A549 (cell line): ENCODE measurements around the gene VMO1. TPM values are rescaled to one million over a fixed set of nuclear protein-coding genes. Genes with fewer than 3 reads are reported as not detected.

ENCODE experiments used
- ATAC-seq, 2 experiments: fragments of 200-7000 bp in 1 of 2; fragments of >200 bp in 1 of 2; cut with Nextera tagmentation in 1 of 2; cut with Tn5 transposase in 1 of 2; 3 replicates each; pipeline versions ENCODE4 v1.8.0 to v1.9.1; 2018 to 2020; ENCODE audit warnings: mild to moderate bottlenecking in 1 of 2, moderate library complexity in 1 of 2
- CTCF ChIA-PET: fragments of 300-600 bp; sonication (Branson Sonifier 250); formaldehyde crosslinking; extraction: SDS; loops from one replicate; lab custom pipeline; 2021; ENCODE audit warnings: antibody characterized with exemption, inconsistent platforms; lab: Yijun Ruan, JAX
- POLR2A ChIA-PET: fragments of 350-600 bp; formaldehyde crosslinking; extraction: SDS; loops from one replicate; lab custom pipeline; 2021; ENCODE audit warnings: antibody characterized with exemption, inconsistent platforms; lab: Yijun Ruan, JAX
- DNase-seq, 2 experiments: peaks; one replicate each; pipeline versions ENCODE4 v3.0.0 to v3.0.0-alpha.2; 2011 to 2016; ENCODE audit warnings: low read depth in 1 of 2, low spot score in 1 of 2
- FAIRE-seq: peaks from 2 replicates; lab custom pipeline; 2011; peaks lifted over from hg19 to GRCh38; lab: Jason Lieb, UNC
- H3K27ac ChIP-seq, 2 experiments: fragments of >200 bp; sonication (Bioruptor Twin); formaldehyde crosslinking; 3 replicates each; pipeline ENCODE4 v1.5.1; 2016 to 2017
- H3K4me1 ChIP-seq: fragments of >200 bp; sonication (Bioruptor Twin); formaldehyde crosslinking; 3 replicates; pipeline ENCODE4 v1.6.1; 2016
- H3K4me2 ChIP-seq: fragments of >200 bp; sonication (Bioruptor Twin); formaldehyde crosslinking; 3 replicates; pipeline ENCODE4 v1.6.1; 2016
- H3K4me3 ChIP-seq: fragments of >200 bp; sonication (Bioruptor Twin); formaldehyde crosslinking; 3 replicates; pipeline ENCODE4 v1.5.1; 2016
- H3K9me3 ChIP-seq: fragments of >200 bp; sonication (Bioruptor Twin); formaldehyde crosslinking; 3 replicates; pipeline ENCODE4 v1.6.1; 2016
- CBX2 ChIP-seq: fragments of 200-600 bp; sonication (generic); IDR thresholded peaks from 2 replicates; pipeline ENCODE4 v1.6.1; 2016; ENCODE audit warnings: low read depth, mild to moderate bottlenecking, borderline replicate concordance
- CBX8 ChIP-seq: fragments of 200-600 bp; sonication (generic); IDR thresholded peaks from 2 replicates; pipeline ENCODE4 v1.6.1; 2016
- CHD2 ChIP-seq: fragments of 150-350 bp; IDR thresholded peaks from 2 replicates; pipeline ENCODE4 v1.6.1; 2014; ENCODE audit warnings: low read length; ENCODE audit not compliant: partially characterized antibody
- FOSB ChIP-seq: fragments of 250-450 bp; sonication (Bioruptor Pico); IDR thresholded peaks from 2 replicates; pipeline ENCODE4 v1.5.0; 2020; ENCODE audit warnings: mild to moderate bottlenecking, moderate library complexity
- FOSL2 ChIP-seq, 2 experiments: fragments of 450-650 bp in 1 of 2; fragments of >200 bp in 1 of 2; sonication (Bioruptor Twin) in 1 of 2; formaldehyde crosslinking; IDR thresholded peaks; 2 replicates each; pipeline versions ENCODE4 v1.5.0 to v1.6.1; 2016 to 2020; ENCODE audit warnings: mild to moderate bottlenecking in 1 of 2, moderate library complexity in 1 of 2
- JUN ChIP-seq, 2 experiments: fragments of >200 bp; sonication (Bioruptor Twin); formaldehyde crosslinking; IDR thresholded peaks; 2 replicates in 1 of 2; 3 replicates in 1 of 2; pipeline ENCODE4 v1.6.1; 2016 to 2017
- KDM5A ChIP-seq: fragments of 200-600 bp; sonication (generic); IDR thresholded peaks from 2 replicates; pipeline ENCODE4 v1.6.1; 2016; ENCODE audit warnings: antibody characterized with exemption, mild to moderate bottlenecking
- MAZ ChIP-seq: fragments of 150-350 bp; IDR thresholded peaks from 2 replicates; pipeline ENCODE4 v1.6.1; 2014; ENCODE audit warnings: antibody characterized with exemption, low read depth, low read length, borderline replicate concordance
- RARB ChIP-seq: fragments of 250-450 bp; sonication (Bioruptor Pico); IDR thresholded peaks from 2 replicates; pipeline ENCODE4 v1.8.0; 2021; ENCODE audit warnings: mild to moderate bottlenecking, moderate library complexity
- RFX5 ChIP-seq: fragments of 450-650 bp; IDR thresholded peaks from 2 replicates; pipeline ENCODE4 v1.7.1; 2014; ENCODE audit warnings: antibody characterized with exemption, mild to moderate bottlenecking, moderate library complexity
- SREBF2 ChIP-seq: fragments of 450-650 bp; IDR thresholded peaks from 2 replicates; pipeline ENCODE4 v1.6.1; 2014; ENCODE audit warnings: mild to moderate bottlenecking, moderate library complexity
- TP53 ChIP-seq: fragments of 250-450 bp; sonication (Bioruptor Pico); IDR thresholded peaks from 2 replicates; pipeline ENCODE4 v1.5.0; 2021; ENCODE audit warnings: mild to moderate bottlenecking, moderate library complexity
- ZFP36 ChIP-seq: fragments of 450-650 bp; IDR thresholded peaks from 2 replicates; pipeline ENCODE4 v1.6.1; 2014; ENCODE audit warnings: borderline replicate concordance; ENCODE audit not compliant: partially characterized antibody
- ZNF302 ChIP-seq: fragments of 250-450 bp; sonication (Bioruptor Pico); IDR thresholded peaks from 2 replicates; pipeline ENCODE4 v1.9.0; 2021; ENCODE audit warnings: inconsistent platforms, mild to moderate bottlenecking, moderate library complexity
- ZSCAN20 ChIP-seq: fragments of 250-450 bp; sonication (Bioruptor Pico); IDR thresholded peaks from 2 replicates; pipeline ENCODE4 v1.8.0; 2022; ENCODE audit warnings: mild to moderate bottlenecking, moderate library complexity
- WGBS: methylation state at CpG from one replicate; pipeline ENCODE4 v1.1.6; 2017; ENCODE audit errors: missing lambda C conversion rate; 5-methylcytosine and 5-hydroxymethylcytosine counted together
- polyA plus RNA-seq, 4 experiments: library from polyadenylated mRNA; depleted of rRNA in 3 of 4; stranded (reverse); fragments of >200 nt; fragmentation: RNase III in 1 of 4; extraction: RNeasy Plus Mini Kit Qiagen cat#74134 plus additional on column Dnase treatment in 1 of 4; gene quantifications; 2 replicates in 3 of 4; 3 replicates in 1 of 4; pipeline ENCODE4 v1.2.3, GENCODE V29; 2011 to 2017
- TF ChIP-seq, protein P1 (sequence below): fragments of >200 bp; sonication (Bioruptor Twin); formaldehyde crosslinking; IDR thresholded peaks from 3 replicates; pipeline ENCODE4 v1.6.1; 2016
- TF ChIP-seq, protein P2 (sequence below): IDR thresholded peaks from 2 replicates; pipeline ENCODE4 v1.6.1; 2012; ENCODE audit warnings: low read depth, borderline replicate concordance
- TF ChIP-seq, protein P3 (sequence below): fragments of >200 bp; sonication (Bioruptor Twin); formaldehyde crosslinking; IDR thresholded peaks from 3 replicates; pipeline ENCODE4 v1.5.1; 2016
- TF ChIP-seq, protein P4 (sequence below): fragments of 250-450 bp; sonication (Bioruptor Pico); IDR thresholded peaks from 2 replicates; pipeline ENCODE4 v1.5.0; 2021; ENCODE audit warnings: mild to moderate bottlenecking, moderate library complexity, borderline replicate concordance

Gene VMO1
- polyA plus RNA-seq, 2 of the 4 experiments (the other 2 are of a cell fraction), result 0.58 to 0.81 TPM

DNA sequence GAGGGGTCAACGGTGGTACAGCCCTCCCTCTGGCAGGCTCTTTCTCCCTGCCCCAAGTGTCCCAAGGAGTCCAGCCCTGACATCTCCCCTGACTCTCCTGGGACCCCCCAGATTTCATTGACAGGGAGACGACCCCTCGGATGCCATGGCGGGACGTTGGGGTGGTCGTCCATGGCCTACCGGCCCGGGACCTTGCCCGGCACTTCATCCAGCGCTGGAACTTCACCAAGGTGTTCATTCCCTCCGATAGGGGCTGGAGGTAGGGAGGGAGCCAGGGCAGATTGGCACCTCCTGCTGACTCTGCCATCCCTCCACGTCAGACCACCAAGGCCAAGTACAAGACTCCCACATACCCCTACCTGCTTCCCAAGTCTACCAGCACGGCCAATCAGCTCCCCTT, 30.7 kb upstream of the VMO1 start:
- Histone ChIP-seq H3K27ac (no peak overlapping the region), H3K9me3 (no peaks in the 10 kb centered on the region), H3K4me1 (no peaks in the 10 kb centered on the region), H3K4me2 (no peak overlapping the region), H3K4me3 (no peak overlapping the region)
- ChIA-PET POLR2A (no interaction called here), CTCF (interaction anchor here (0.7 to 2.4 kb wide), 3 partner anchors 27 to 62 kb away, joined by 3 to 9 read pairs (median 3); no protein-coding TSS in a partner anchor)
- DNase-seq (no peak), ATAC-seq (no peak), FAIRE-seq (no peak)
- TF ChIP-seq RFX5 (no peak), ZNF302 (CRISPR knock-in tag) (no peak), JUN (IDR thresholded peaks at IDR 0.05) (no peak), CHD2 (no peak), KDM5A (no peak), ZSCAN20 (CRISPR knock-in tag) (no peak), FOSB (CRISPR knock-in tag) (no peak), CBX8 (no peak)
- TF ChIP-seq, protein P1, sequence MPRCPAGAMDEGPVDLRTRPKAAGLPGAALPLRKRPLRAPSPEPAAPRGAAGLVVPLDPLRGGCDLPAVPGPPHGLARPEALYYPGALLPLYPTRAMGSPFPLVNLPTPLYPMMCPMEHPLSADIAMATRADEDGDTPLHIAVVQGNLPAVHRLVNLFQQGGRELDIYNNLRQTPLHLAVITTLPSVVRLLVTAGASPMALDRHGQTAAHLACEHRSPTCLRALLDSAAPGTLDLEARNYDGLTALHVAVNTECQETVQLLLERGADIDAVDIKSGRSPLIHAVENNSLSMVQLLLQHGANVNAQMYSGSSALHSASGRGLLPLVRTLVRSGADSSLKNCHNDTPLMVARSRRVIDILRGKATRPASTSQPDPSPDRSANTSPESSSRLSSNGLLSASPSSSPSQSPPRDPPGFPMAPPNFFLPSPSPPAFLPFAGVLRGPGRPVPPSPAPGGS, result no peak
- 91% methylated on average over 13 of the region's 13 CpGs for WGBS

DNA sequence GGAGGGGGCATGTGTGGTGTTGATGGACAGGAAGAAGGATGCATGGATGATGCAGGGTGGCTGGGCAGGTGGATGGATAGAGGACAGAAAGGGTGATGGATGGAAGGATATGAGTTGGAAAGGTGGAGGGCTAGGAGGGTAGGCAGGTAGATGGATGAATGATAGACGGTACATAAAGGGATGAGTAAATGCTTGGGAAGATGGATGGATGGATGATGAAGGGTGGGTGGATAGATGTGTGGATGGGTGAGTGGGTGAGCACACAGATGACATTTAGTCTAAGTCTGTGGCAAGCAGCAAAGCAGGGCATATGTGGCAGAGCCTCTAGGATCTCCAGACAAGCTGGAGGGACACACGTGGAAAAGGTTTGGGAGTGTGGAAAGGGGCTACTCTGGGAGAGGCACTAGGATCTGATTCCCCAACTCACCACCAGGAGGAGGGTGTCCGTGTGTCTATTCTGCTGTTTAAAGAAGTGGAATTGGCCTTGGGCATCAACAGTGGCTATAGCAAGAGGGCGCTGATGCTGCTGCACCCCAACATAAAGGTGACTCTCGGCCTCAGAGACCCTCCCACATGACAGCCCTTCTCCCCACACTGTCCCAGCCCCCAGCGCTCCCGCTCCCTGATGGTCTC, 29.0 kb upstream of the VMO1 start:
- no peak overlapping the region for H3K4me2 ChIP-seq
- FAIRE-seq (no peak), ATAC-seq (peak; percentile 62 to 81; a peak in 5 of 6 replicates), DNase-seq (peak in 1 of 2 experiments; percentile 36)
- no peak overlapping the region for H3K27ac ChIP-seq
- CTCF ChIA-PET, result interaction anchor here (1.1 to 2.4 kb wide), 4 partner anchors 25 to 88 kb away, joined by 3 to 9 read pairs (median 4); partner anchors contain the start of gene CHRNE
- no peaks in the 10 kb centered on the region for H3K9me3 ChIP-seq
- no peak overlapping the region for H3K4me3 ChIP-seq
- POLR2A ChIA-PET, result no interaction called here
- 83% methylated on average over 7 of the region's 7 CpGs for WGBS
- no peaks in the 10 kb centered on the region for H3K4me1 ChIP-seq
- TF ChIP-seq MAZ (no peak), CBX2 (no peak), ZFP36 (no peak), TP53 (CRISPR knock-in tag) (no peak), FOSL2 (IDR thresholded peaks at IDR 0.05) (no peak), FOSL2 (CRISPR knock-in tag; IDR thresholded peaks at IDR 0.05) (no peak), RARB (CRISPR knock-in tag) (no peak), SREBF2 (no peak)
- TF ChIP-seq, protein P2, sequence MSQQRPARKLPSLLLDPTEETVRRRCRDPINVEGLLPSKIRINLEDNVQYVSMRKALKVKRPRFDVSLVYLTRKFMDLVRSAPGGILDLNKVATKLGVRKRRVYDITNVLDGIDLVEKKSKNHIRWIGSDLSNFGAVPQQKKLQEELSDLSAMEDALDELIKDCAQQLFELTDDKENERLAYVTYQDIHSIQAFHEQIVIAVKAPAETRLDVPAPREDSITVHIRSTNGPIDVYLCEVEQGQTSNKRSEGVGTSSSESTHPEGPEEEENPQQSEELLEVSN, result no peak
- TF ChIP-seq, protein P3, sequence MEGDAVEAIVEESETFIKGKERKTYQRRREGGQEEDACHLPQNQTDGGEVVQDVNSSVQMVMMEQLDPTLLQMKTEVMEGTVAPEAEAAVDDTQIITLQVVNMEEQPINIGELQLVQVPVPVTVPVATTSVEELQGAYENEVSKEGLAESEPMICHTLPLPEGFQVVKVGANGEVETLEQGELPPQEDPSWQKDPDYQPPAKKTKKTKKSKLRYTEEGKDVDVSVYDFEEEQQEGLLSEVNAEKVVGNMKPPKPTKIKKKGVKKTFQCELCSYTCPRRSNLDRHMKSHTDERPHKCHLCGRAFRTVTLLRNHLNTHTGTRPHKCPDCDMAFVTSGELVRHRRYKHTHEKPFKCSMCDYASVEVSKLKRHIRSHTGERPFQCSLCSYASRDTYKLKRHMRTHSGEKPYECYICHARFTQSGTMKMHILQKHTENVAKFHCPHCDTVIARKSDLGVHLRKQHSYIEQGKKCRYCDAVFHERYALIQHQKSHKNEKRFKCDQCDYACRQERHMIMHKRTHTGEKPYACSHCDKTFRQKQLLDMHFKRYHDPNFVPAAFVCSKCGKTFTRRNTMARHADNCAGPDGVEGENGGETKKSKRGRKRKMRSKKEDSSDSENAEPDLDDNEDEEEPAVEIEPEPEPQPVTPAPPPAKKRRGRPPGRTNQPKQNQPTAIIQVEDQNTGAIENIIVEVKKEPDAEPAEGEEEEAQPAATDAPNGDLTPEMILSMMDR, result no peak
- TF ChIP-seq, protein P4, sequence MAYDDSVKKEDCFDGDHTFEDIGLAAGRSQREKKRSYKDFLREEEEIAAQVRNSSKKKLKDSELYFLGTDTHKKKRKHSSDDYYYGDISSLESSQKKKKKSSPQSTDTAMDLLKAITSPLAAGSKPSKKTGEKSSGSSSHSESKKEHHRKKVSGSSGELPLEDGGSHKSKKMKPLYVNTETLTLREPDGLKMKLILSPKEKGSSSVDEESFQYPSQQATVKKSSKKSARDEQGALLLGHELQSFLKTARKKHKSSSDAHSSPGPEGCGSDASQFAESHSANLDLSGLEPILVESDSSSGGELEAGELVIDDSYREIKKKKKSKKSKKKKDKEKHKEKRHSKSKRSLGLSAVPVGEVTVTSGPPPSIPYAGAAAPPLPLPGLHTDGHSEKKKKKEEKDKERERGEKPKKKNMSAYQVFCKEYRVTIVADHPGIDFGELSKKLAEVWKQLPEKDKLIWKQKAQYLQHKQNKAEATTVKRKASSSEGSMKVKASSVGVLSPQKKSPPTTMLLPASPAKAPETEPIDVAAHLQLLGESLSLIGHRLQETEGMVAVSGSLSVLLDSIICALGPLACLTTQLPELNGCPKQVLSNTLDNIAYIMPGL (CRISPR knock-in tag), result no peak
- TF ChIP-seq, protein P1, result no peak
- TF ChIP-seq, all 56 proteins: peak for 0
